HepG2 (cell line): ENCODE results near the gene BTN1A1. TPM values are rescaled to one million over a fixed set of nuclear protein-coding genes. Genes with fewer than 3 reads are reported as not detected.
"Not testable (repeated sequence)": the region's sequence is repeated elsewhere in the genome, so short reads cannot be mapped to it uniquely, and the experiment has no call there.

Source experiments
- ATAC-seq: fragments of 200-7000 bp; cut with Tn5 transposase; 3 replicates; pipeline ENCODE4 v1.9.1; 2020; ENCODE audit warnings: mild to moderate bottlenecking, moderate library complexity
- BruUV-seq: library from RNA; stranded (reverse); fragments of 400-500 nt; replicated peaks from 2 replicates; lab custom pipeline; 2021; lab: Mats Ljungman, UMichigan
- CTCF ChIA-PET: fragments of 300-600 bp; formaldehyde crosslinking; extraction: SDS; loops from one replicate; lab custom pipeline; 2021; ENCODE audit warnings: low total read pairs, inconsistent platforms, low intra/inter-chr PET ratio; lab: Yijun Ruan, JAX
- POLR2A ChIA-PET: fragments of 350-600 bp; sonication (Branson Sonifier 250); formaldehyde crosslinking; loops from one replicate; lab custom pipeline; 2020; ENCODE audit warnings: antibody characterized with exemption, inconsistent platforms; lab: Yijun Ruan, JAX
- DNase-seq: peaks from one replicate; pipeline ENCODE4 v3.0.0-alpha.2; 2015; ENCODE audit warnings: low spot score
- FAIRE-seq: peaks from 3 replicates; lab custom pipeline; 2011; peaks lifted over from hg19 to GRCh38; lab: Jason Lieb, UNC
- H2AFZ ChIP-seq: one replicate; pipeline ENCODE4 v1.6.1; 2011; ENCODE audit warnings: low read length, inconsistent platforms
- H3K27ac ChIP-seq: fragments of 300-600 bp; 3 replicates; pipeline ENCODE4 v1.8.0; 2011; ENCODE audit warnings: mixed run types, mild to moderate bottlenecking, mixed read lengths, low read length, inconsistent platforms; ENCODE audit not compliant: insufficient read depth; ENCODE audit errors: extremely low read length
- H3K27me3 ChIP-seq, 2 experiments: fragments of 200-600 bp in 1 of 2; 2 replicates in 1 of 2; 3 replicates in 1 of 2; pipeline versions ENCODE4 v1.6.0 to v1.8.0; 2011; ENCODE audit warnings: low read length in 2 of 2, mild to moderate bottlenecking in 2 of 2, moderate library complexity in 2 of 2, inconsistent platforms in 1 of 2; ENCODE audit not compliant: insufficient read depth in 2 of 2, control insufficient read depth in 1 of 2
- H3K36me3 ChIP-seq, 2 experiments: fragments of 200-600 bp in 1 of 2; replicated peaks in 1 of 2; 2 replicates in 1 of 2; 3 replicates in 1 of 2; pipeline versions ENCODE4 v1.5.1 to v1.8.0; 2011; ENCODE audit warnings: low read length in 2 of 2, inconsistent platforms in 1 of 2; ENCODE audit not compliant: insufficient read depth in 2 of 2, control insufficient read depth in 1 of 2
- H3K4me1 ChIP-seq: 2 replicates; pipeline ENCODE4 v1.5.1; 2012; ENCODE audit warnings: low read length, inconsistent platforms; ENCODE audit not compliant: insufficient read depth
- H3K4me2 ChIP-seq: 2 replicates; pipeline ENCODE4 v1.6.0; 2011; ENCODE audit warnings: low read depth, low read length, inconsistent platforms
- H3K4me3 ChIP-seq, 3 experiments: fragments of 200-600 bp in 1 of 3; sonication (generic), shearing (Covaris generic) in 1 of 3; replicated peaks in 1 of 3; 2 replicates each; pipeline ENCODE4 v1.5.1; 2011 to 2016; ENCODE audit warnings: low read length in 3 of 3, inconsistent platforms in 2 of 3, low read depth in 2 of 3, mild to moderate bottlenecking in 2 of 3, control low read depth in 1 of 3, mixed read lengths in 1 of 3; ENCODE audit not compliant: insufficient read depth in 1 of 3
- H3K79me2 ChIP-seq: one replicate; pipeline ENCODE4 v1.6.1; 2011; ENCODE audit warnings: low read length, inconsistent platforms; ENCODE audit not compliant: insufficient read depth
- H3K9ac ChIP-seq: 2 replicates; pipeline ENCODE4 v1.6.0; 2011; ENCODE audit warnings: mild to moderate bottlenecking, low read depth, low read length, inconsistent platforms; ENCODE audit not compliant: insufficient read depth
- H3K9me3 ChIP-seq: 2 replicates; pipeline ENCODE4 v1.5.1; 2012; ENCODE audit warnings: mild to moderate bottlenecking, low read length
- H4K20me1 ChIP-seq: 2 replicates; pipeline ENCODE4 v1.6.0; 2011; ENCODE audit warnings: inconsistent platforms, mild to moderate bottlenecking, low read length, moderate library complexity; ENCODE audit not compliant: insufficient read depth
- PHF5A ChIP-seq: IDR thresholded peaks from one replicate; pipeline ENCODE4 v1.6.1; 2018; ENCODE audit warnings: low read depth, missing genetic modification reagents; ENCODE audit not compliant: unreplicated experiment
- ZBTB38 ChIP-seq: sonication (generic); formaldehyde crosslinking; IDR thresholded peaks from 2 replicates; pipeline ENCODE4 v1.5.1; 2020; ENCODE audit warnings: mild to moderate bottlenecking, missing genetic modification reagents
- ZNF251 ChIP-seq: sonication (generic); formaldehyde crosslinking; IDR thresholded peaks from 2 replicates; pipeline ENCODE4 v1.9.0; 2021; ENCODE audit warnings: mild to moderate bottlenecking, missing genetic modification reagents
- ZNF556 ChIP-seq: sonication (generic); formaldehyde crosslinking; IDR thresholded peaks from 2 replicates; pipeline ENCODE4 v1.4.0; 2020; ENCODE audit warnings: mild to moderate bottlenecking, missing genetic modification reagents, borderline replicate concordance
- ZNF562 ChIP-seq: sonication (generic); formaldehyde crosslinking; IDR thresholded peaks from 2 replicates; pipeline ENCODE4 v1.8.0; 2022; ENCODE audit warnings: missing genetic modification reagents, borderline replicate concordance
- WGBS: methylation state at CpG from one replicate; pipeline ENCODE4 v1.1.6; 2017; ENCODE audit warnings: low lambda C conversion rate; 5-methylcytosine and 5-hydroxymethylcytosine counted together
- in situ Hi-C: cut with HindIII; loops from 2 replicates; pipeline ENCODE4 v1.10.0; 2017; ENCODE audit warnings: low pct_unique_long_range_greater_than_20kb; ENCODE audit not compliant: extremely low pct_ligation_motif_present
- intact Hi-C: fragments of 100-400 bp; cut with micrococcal nuclease; formaldehyde crosslinking; loops from one replicate; pipeline ENCODE4 v1.10.0; 2022; ENCODE audit not compliant: unreplicated experiment
- polyA plus RNA-seq, 8 experiments: library from polyadenylated mRNA; depleted of rRNA in 3 of 8; stranded (reverse) in 7 of 8; unstranded in 1 of 8; fragments of >200 nt; fragmentation: Illumina TruSeq in 4 of 8; extraction: Trizol in 4 of 8; gene quantifications; 2 replicates each; pipeline versions ENCODE4 v1.2.1 to v1.2.3, GENCODE V29; 2011 to 2016; ENCODE audit warnings: low read depth in 4 of 8, missing spikeins in 1 of 8, mixed read lengths in 1 of 8; ENCODE audit not compliant: insufficient read depth in 1 of 8
- total RNA-seq, 5 experiments: library from RNA; depleted of rRNA; stranded (reverse); fragments of >200 nt; fragmentation: Illumina TruSeq; extraction: Trizol; gene quantifications; 2 replicates each; pipeline ENCODE4 v1.2.3, GENCODE V29; 2016; ENCODE audit warnings: low read depth in 1 of 5
- TF ChIP-seq, protein P1 (sequence below): sonication (generic); formaldehyde crosslinking; IDR thresholded peaks from 2 replicates; pipeline ENCODE4 v1.4.0; 2020; ENCODE audit warnings: missing genetic modification reagents

The BTN1A1 gene
- total and polyA plus RNA-seq, 2 of the 13 experiments (the other 11 are each of a cell fraction or from before 2014, with no cell fraction given) = 0.04 TPM; not detected in 1

DNA sequence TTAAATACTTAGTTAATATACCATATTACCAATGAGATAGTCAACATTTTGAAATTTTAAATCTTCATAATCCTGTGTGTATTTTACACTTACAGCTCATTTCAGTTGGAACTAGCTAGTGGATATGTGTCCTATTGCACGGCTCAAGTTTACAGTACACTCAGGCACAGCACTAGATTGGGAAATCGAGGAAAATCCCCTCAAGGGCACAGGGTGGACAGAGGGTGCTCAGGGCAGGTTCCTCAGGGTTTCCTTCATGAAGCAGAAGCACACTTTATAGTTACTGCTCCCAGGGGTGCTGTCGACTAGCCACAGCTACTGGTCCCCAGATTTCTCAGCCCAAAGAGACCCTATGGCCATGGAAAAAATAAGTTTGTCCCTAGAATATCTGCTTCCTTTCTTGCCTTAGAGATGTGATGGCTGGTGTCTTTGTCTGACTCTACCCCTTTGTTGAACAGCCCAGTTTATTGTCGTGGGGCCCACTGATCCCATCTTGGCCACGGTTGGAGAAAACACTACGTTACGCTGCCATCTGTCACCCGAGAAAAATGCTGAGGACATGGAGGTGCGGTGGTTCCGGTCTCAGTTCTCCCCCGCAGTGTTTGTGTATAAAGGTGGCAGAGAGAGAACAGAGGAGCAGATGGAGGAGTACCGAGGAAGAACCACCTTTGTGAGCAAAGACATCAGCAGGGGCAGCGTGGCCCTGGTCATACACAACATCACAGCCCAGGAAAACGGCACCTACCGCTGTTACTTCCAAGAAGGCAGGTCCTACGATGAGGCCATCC lies 40.9 kb upstream of the BTN1A1 start:
- no peak overlapping the region for H2AFZ ChIP-seq
- TF ChIP-seq ZBTB38 (CRISPR knock-in tag) (0 out of 2 replicates have a peak, but pooled peaks have one; percentile 22), ZNF562 (CRISPR knock-in tag) (no peak), ZNF556 (no peak), PHF5A (no peak), ZNF251 (CRISPR knock-in tag) (no peak)
- TF ChIP-seq, protein P1, sequence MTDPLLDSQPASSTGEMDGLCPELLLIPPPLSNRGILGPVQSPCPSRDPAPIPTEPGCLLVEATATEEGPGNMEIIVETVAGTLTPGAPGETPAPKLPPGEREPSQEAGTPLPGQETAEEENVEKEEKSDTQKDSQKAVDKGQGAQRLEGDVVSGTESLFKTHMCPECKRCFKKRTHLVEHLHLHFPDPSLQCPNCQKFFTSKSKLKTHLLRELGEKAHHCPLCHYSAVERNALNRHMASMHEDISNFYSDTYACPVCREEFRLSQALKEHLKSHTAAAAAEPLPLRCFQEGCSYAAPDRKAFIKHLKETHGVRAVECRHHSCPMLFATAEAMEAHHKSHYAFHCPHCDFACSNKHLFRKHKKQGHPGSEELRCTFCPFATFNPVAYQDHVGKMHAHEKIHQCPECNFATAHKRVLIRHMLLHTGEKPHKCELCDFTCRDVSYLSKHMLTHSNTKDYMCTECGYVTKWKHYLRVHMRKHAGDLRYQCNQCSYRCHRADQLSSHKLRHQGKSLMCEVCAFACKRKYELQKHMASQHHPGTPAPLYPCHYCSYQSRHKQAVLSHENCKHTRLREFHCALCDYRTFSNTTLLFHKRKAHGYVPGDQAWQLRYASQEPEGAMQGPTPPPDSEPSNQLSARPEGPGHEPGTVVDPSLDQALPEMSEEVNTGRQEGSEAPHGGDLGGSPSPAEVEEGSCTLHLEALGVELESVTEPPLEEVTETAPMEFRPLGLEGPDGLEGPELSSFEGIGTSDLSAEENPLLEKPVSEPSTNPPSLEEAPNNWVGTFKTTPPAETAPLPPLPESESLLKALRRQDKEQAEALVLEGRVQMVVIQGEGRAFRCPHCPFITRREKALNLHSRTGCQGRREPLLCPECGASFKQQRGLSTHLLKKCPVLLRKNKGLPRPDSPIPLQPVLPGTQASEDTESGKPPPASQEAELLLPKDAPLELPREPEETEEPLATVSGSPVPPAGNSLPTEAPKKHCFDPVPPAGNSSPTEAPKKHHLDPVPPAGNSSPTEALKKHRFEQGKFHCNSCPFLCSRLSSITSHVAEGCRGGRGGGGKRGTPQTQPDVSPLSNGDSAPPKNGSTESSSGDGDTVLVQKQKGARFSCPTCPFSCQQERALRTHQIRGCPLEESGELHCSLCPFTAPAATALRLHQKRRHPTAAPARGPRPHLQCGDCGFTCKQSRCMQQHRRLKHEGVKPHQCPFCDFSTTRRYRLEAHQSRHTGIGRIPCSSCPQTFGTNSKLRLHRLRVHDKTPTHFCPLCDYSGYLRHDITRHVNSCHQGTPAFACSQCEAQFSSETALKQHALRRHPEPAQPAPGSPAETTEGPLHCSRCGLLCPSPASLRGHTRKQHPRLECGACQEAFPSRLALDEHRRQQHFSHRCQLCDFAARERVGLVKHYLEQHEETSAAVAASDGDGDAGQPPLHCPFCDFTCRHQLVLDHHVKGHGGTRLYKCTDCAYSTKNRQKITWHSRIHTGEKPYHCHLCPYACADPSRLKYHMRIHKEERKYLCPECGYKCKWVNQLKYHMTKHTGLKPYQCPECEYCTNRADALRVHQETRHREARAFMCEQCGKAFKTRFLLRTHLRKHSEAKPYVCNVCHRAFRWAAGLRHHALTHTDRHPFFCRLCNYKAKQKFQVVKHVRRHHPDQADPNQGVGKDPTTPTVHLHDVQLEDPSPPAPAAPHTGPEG (CRISPR knock-in tag) = no peak
- in situ Hi-C loops (no loop called here), intact Hi-C loops (loop anchor here (5.0 kb wide), 2 partner anchors 57 to 63 kb away; partner anchors contain the start of gene BTN3A1)
- peaks cover 17 to 33% of the 10 kb centered on the region in 2 experiments for H3K36me3 ChIP-seq
- H3K27me3 ChIP-seq = no peaks in the 10 kb centered on the region; a peak in 1 of 5 replicates
- H4K20me1 ChIP-seq = no peaks in the 10 kb centered on the region
- ATAC-seq (no peak), FAIRE-seq (no peak), DNase-seq (no peak)
- 88% methylated on average over 16 of the region's 16 CpGs for WGBS
- peaks cover 20% of the 10 kb centered on the region for H3K79me2 ChIP-seq
- H3K9ac ChIP-seq = peak overlapping the region; percentile 89; the same call in 1 of the 2 replicates
- POLR2A ChIA-PET = interaction anchor here (1.4 kb wide), 1 partner anchor 56 kb away, joined by 3 read pairs; no protein-coding TSS in a partner anchor
- H3K4me1 ChIP-seq = peaks cover 37% of the 10 kb centered on the region
- no peak overlapping the region; a peak in 2 of 6 replicates for H3K4me3 ChIP-seq
- H3K9me3 ChIP-seq = no peaks in the 10 kb centered on the region
- no peak overlapping the region for H3K27ac ChIP-seq
- H3K4me2 ChIP-seq = peak overlapping the region; percentile 86
- CTCF ChIA-PET = no interaction called here
- BruUV-seq = no TSS peak

DNA sequence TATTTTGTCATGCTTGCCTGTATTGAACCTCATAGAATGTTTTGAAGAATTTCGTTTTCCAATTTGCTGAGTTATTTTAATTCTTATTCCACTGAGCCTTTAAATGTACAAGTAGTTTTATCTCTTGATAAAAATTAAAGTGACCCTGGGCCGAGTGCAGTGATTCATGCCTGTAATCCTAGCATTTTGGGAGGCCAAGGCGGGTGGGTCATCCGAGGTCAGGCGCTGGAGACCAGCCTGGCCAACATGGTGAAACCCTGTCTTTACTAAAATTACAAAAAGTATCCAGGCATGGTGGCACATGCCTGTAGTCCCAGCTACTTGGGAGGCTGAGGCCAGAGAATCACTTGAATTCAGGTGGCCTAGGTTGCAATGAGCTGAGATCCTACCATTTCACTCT lies 38.8 kb upstream of the BTN1A1 start:
- H3K9me3 ChIP-seq, POLR2A ChIA-PET, H3K4me3 ChIP-seq, DNase-seq, H3K9ac ChIP-seq, H3K27me3 ChIP-seq, intact Hi-C loops, ATAC-seq, in situ Hi-C loops, H4K20me1 ChIP-seq, H2AFZ ChIP-seq, H3K27ac ChIP-seq, FAIRE-seq, CTCF ChIA-PET, BruUV-seq: not testable (repeated sequence)
- Histone ChIP-seq H3K36me3 (peaks cover 32 to 55% of the 10 kb centered on the region in 2 experiments), H3K4me2 (0 out of 2 replicates have a peak overlapping the region, but pooled peaks have one; percentile 18), H3K4me1 (peaks cover 36% of the 10 kb centered on the region), H3K79me2 (peaks cover 20% of the 10 kb centered on the region)
- 79% methylated on average over 5 of the region's 5 CpGs for WGBS
